ENCODE results near the gene PTPRG. TPM values are rescaled to one million over a fixed set of nuclear protein-coding genes. Genes with fewer than 3 reads are reported as not detected.

The PTPRG gene
- total RNA-seq, 1 experiment from 2014 or later, result 69.3 TPM

GRCh38 chr3:61990327-61991027 is 429.1 kb downstream of the PTPRG start:
- Mint-ChIP-seq H3K36me3 (ENCODE audit: insufficient read depth in 1 of 3, low read depth in 3 of 3) (peaks cover 0 to 7% (median 2%) of the 10 kb centered on the region in 3 experiments; a peak in 3 of 7 replicates), H3K4me3 (no peak overlapping the region), H3K27ac (peak overlapping the region in 1 of 3 experiments; percentile 18; a peak in 1 of 7 replicates), H3K27me3 (ENCODE audit: low read depth) (no peaks in the 10 kb centered on the region), H3K9me3 (no peaks in the 10 kb centered on the region), H3K4me1 (peaks cover 13 to 20% of the 10 kb centered on the region in 2 experiments)
- Histone ChIP-seq H3K79me1 (ENCODE audit: insufficient read depth, low read depth, low read length, poor library complexity, severe bottlenecking) (no peaks in the 10 kb centered on the region), H3K9me3 (ENCODE audit: control insufficient read depth, low read depth, low read length) (no peaks in the 10 kb centered on the region), H4K5ac (ENCODE audit: insufficient read length, low read depth, low read length) (no peak overlapping the region), H4K91ac (ENCODE audit: insufficient read length, low read depth, low read length) (no peak overlapping the region), H2BK12ac (ENCODE audit: insufficient read length, low read depth, low read length) (no peak overlapping the region), H3K23ac (ENCODE audit: insufficient read length, low read depth, low read length) (no peak overlapping the region), H3K9ac (ENCODE audit: extremely low read depth, insufficient read length, low read length) (no peak overlapping the region), H3K4me2 (ENCODE audit: insufficient read depth, insufficient read length, low read length) (no peak overlapping the region), H3K56ac (ENCODE audit: insufficient read length, low read depth, low read length) (no peak overlapping the region), H3K27ac (ENCODE audit: insufficient read length, low read depth, low read length) (no peak overlapping the region), H2BK15ac (ENCODE audit: low read depth, low read length) (no peak overlapping the region), H3K27me3 (ENCODE audit: insufficient read depth, low read length) (no peaks in the 10 kb centered on the region), H2AK5ac (ENCODE audit: insufficient read length, low read length) (no peak overlapping the region), H4K20me1 (ENCODE audit: control insufficient read depth, insufficient read depth, insufficient read length) (no peaks in the 10 kb centered on the region), H2BK120ac (ENCODE audit: low read depth, low read length, poor library complexity, severe bottlenecking) (no peak overlapping the region), H3T11ph (ENCODE audit: low read length) (no peak overlapping the region), H2AFZ (ENCODE audit: low read length) (no peak overlapping the region), H3K4ac (ENCODE audit: low read depth, low read length) (no peak overlapping the region), H2BK20ac (ENCODE audit: low read depth, low read length, poor library complexity, severe bottlenecking) (no peak overlapping the region), H3K23me2 (ENCODE audit: insufficient read length, low read depth, low read length, poor library complexity, severe bottlenecking) (no peaks in the 10 kb centered on the region), H3K79me2 (ENCODE audit: insufficient read depth, low read length) (peaks cover 3% of the 10 kb centered on the region), H3K18ac (ENCODE audit: insufficient read length, low read depth, low read length) (no peak overlapping the region), H3K4me1 (ENCODE audit: insufficient read depth, low read length) (no peaks in the 10 kb centered on the region; the same call in 1 of the 2 replicates), H2BK5ac (ENCODE audit: insufficient read length, low read length) (no peak overlapping the region), H3K14ac (ENCODE audit: insufficient read depth, low read length) (no peak overlapping the region), H4K8ac (replicated peaks; ENCODE audit: insufficient read length, low read depth, low read length) (no peak overlapping the region)
- TF ChIP-seq CTCF (conservative IDR thresholded peaks at IDR 0.05), result no peak
- WGBS (ENCODE audit: extremely low coverage, insufficient read length, low lambda C conversion rate), result no CpG with 5 or more reads among the region's 4 CpGs
- DNase-seq, result no peak
